HepG2 (cell line): ENCODE results near the gene SLC29A1. TPM values are rescaled to one million over a fixed set of nuclear protein-coding genes. Genes with fewer than 3 reads are reported as not detected.

Experiments used
- BCLAF1 ChIP-seq: fragments of 450-650 bp; IDR thresholded peaks from 2 replicates; pipeline ENCODE4 v1.6.1; 2017; ENCODE audit warnings: mild to moderate bottlenecking
- ELF1 ChIP-seq: sonication (generic); formaldehyde crosslinking; IDR thresholded peaks from 2 replicates; pipeline ENCODE4 v1.4.0; 2020; ENCODE audit warnings: missing genetic modification reagents
- ESRRA ChIP-seq: sonication (generic); formaldehyde crosslinking; IDR thresholded peaks from 2 replicates; pipeline ENCODE4 v1.5.1; 2020; ENCODE audit warnings: mild to moderate bottlenecking, low read depth, missing genetic modification reagents
- FOXK1 ChIP-seq: sonication (generic); formaldehyde crosslinking; IDR thresholded peaks from 2 replicates; pipeline ENCODE4 v1.4.0; 2020; ENCODE audit warnings: low read depth, missing genetic modification reagents, borderline replicate concordance
- HNRNPL ChIP-seq: fragments of 200-400 bp; formaldehyde crosslinking; IDR thresholded peaks from 2 replicates; pipeline ENCODE4 v1.6.1; 2017; ENCODE audit warnings: mild to moderate bottlenecking, low read depth, low read length
- KAT7 ChIP-seq: IDR thresholded peaks from 2 replicates; pipeline ENCODE4 v1.6.1; 2018; ENCODE audit warnings: borderline replicate concordance, missing compliant biosample characterization
- KAT8 ChIP-seq: IDR thresholded peaks from 2 replicates; pipeline ENCODE4 v1.6.1; 2016; ENCODE audit warnings: missing genetic modification reagents, missing compliant biosample characterization
- KDM4B ChIP-seq: sonication (generic); formaldehyde crosslinking; IDR thresholded peaks from 2 replicates; pipeline ENCODE4 v1.4.0; 2020; ENCODE audit warnings: missing genetic modification reagents
- LCORL ChIP-seq, 2 experiments: fragments of 450-650 bp in 1 of 2; sonication (generic) in 1 of 2; formaldehyde crosslinking in 1 of 2; IDR thresholded peaks; 2 replicates each; pipeline versions ENCODE4 v1.5.0 to v1.6.1; 2017 to 2020; ENCODE audit warnings: antibody characterized with exemption in 1 of 2, missing genetic modification reagents in 1 of 2
- MIER3 ChIP-seq: IDR thresholded peaks from 2 replicates; pipeline ENCODE4 v1.6.1; 2016; ENCODE audit warnings: missing compliant biosample characterization, borderline replicate concordance
- MTA1 ChIP-seq: sonication (generic); formaldehyde crosslinking; IDR thresholded peaks from 2 replicates; pipeline ENCODE4 v1.4.0; 2020; ENCODE audit warnings: missing genetic modification reagents, mild to moderate bottlenecking, borderline replicate concordance
- NFYB ChIP-seq: sonication (generic); formaldehyde crosslinking; IDR thresholded peaks from 2 replicates; pipeline ENCODE4 v1.4.0; 2020; ENCODE audit warnings: missing genetic modification reagents
- PBX2 ChIP-seq: IDR thresholded peaks from 2 replicates; pipeline ENCODE4 v1.6.1; 2016; ENCODE audit warnings: control low read depth
- RXRB ChIP-seq: IDR thresholded peaks from 2 replicates; pipeline ENCODE4 v1.6.1; 2016; ENCODE audit warnings: borderline replicate concordance, missing genetic modification reagents, missing compliant biosample characterization
- THAP11 ChIP-seq: IDR thresholded peaks from 2 replicates; pipeline ENCODE4 v1.6.1; 2016; ENCODE audit warnings: missing biosample characterization, missing genetic modification reagents
- YEATS2 ChIP-seq: sonication (generic); formaldehyde crosslinking; IDR thresholded peaks from 2 replicates; pipeline ENCODE4 v1.4.0; 2020; ENCODE audit warnings: missing genetic modification reagents, borderline replicate concordance
- ZBTB37 ChIP-seq: sonication (generic); formaldehyde crosslinking; IDR thresholded peaks from 2 replicates; pipeline ENCODE4 v1.4.0; 2020; ENCODE audit warnings: mild to moderate bottlenecking, missing genetic modification reagents
- ZBTB38 ChIP-seq: sonication (generic); formaldehyde crosslinking; IDR thresholded peaks from 2 replicates; pipeline ENCODE4 v1.5.1; 2020; ENCODE audit warnings: mild to moderate bottlenecking, missing genetic modification reagents
- ZBTB44 ChIP-seq: sonication (generic); formaldehyde crosslinking; IDR thresholded peaks from 2 replicates; pipeline ENCODE4 v1.4.0; 2020; ENCODE audit warnings: missing genetic modification reagents
- ZGPAT ChIP-seq: IDR thresholded peaks from 2 replicates; pipeline ENCODE4 v1.6.1; 2016; ENCODE audit warnings: mild to moderate bottlenecking
- ZKSCAN8 ChIP-seq: IDR thresholded peaks from 2 replicates; pipeline ENCODE4 v1.6.1; 2016; ENCODE audit warnings: borderline replicate concordance, missing genetic modification reagents, missing compliant biosample characterization
- ZNF543 ChIP-seq: sonication (generic); formaldehyde crosslinking; IDR thresholded peaks from 2 replicates; pipeline ENCODE4 v1.4.0; 2020; ENCODE audit warnings: mild to moderate bottlenecking, missing genetic modification reagents
- polyA plus RNA-seq, 8 experiments: library from polyadenylated mRNA; depleted of rRNA in 3 of 8; stranded (reverse) in 7 of 8; unstranded in 1 of 8; fragments of >200 nt; fragmentation: Illumina TruSeq in 4 of 8; extraction: Trizol in 4 of 8; gene quantifications; 2 replicates each; pipeline versions ENCODE4 v1.2.1 to v1.2.3, GENCODE V29; 2011 to 2016; ENCODE audit warnings: low read depth in 4 of 8, missing spikeins in 1 of 8, mixed read lengths in 1 of 8; ENCODE audit not compliant: insufficient read depth in 1 of 8
- total RNA-seq, 5 experiments: library from RNA; depleted of rRNA; stranded (reverse); fragments of >200 nt; fragmentation: Illumina TruSeq; extraction: Trizol; gene quantifications; 2 replicates each; pipeline ENCODE4 v1.2.3, GENCODE V29; 2016; ENCODE audit warnings: low read depth in 1 of 5

SLC29A1 gene
- total and polyA plus RNA-seq, 2 of the 13 experiments (the other 11 are each of a cell fraction or from before 2014, with no cell fraction given), result 43.2 to 106 TPM

GRCh38 chr6:44221291-44221960 is 2.0 kb upstream of the SLC29A1 start (continued):
- TF ChIP-seq YEATS2 (peak; percentile 64; the same call in 1 of the 2 replicates), ZGPAT (peak; percentile 59), ZBTB37 (peak; percentile 18; the same call in 1 of the 2 replicates), KAT7 (CRISPR knock-in tag) (0 out of 2 replicates have a peak, but pooled peaks have one; percentile 59), MTA1 (0 out of 2 replicates have a peak, but pooled peaks have one; percentile 19), HNRNPL (peak; percentile 92), ZBTB44 (CRISPR knock-in tag) (no peak), PBX2 (0 out of 2 replicates have a peak, but pooled peaks have one; percentile 28), ZNF543 (CRISPR knock-in tag) (no peak), KDM4B (CRISPR knock-in tag) (no peak), ZBTB38 (CRISPR knock-in tag) (no peak), ELF1 (CRISPR knock-in tag) (peak; percentile 22; the same call in 1 of the 2 replicates), ESRRA (CRISPR knock-in tag) (no peak), KAT8 (CRISPR knock-in tag) (peak; percentile 84), ZKSCAN8 (CRISPR knock-in tag) (peak; percentile 26; the same call in 1 of the 2 replicates), MIER3 (CRISPR knock-in tag) (no peak), BCLAF1 (no peak), THAP11 (CRISPR knock-in tag) (peak; percentile 55), NFYB (CRISPR knock-in tag) (no peak), FOXK1 (peak; percentile 19; the same call in 1 of the 2 replicates), LCORL (IDR thresholded peaks at IDR 0.05) (no peak), LCORL (CRISPR knock-in tag; IDR thresholded peaks at IDR 0.05) (peak; percentile 88), RXRB (0 out of 2 replicates have a peak, but pooled peaks have one; percentile 65)
